Raji (cell line): ENCODE measurements around the gene NIPAL3.

Source experiments
- POLR2A ChIP-seq: IDR thresholded peaks from 2 replicates; pipeline ENCODE4 v1.6.1; 2011; ENCODE audit warnings: low read depth, low read length, control low read depth; ENCODE audit not compliant: insufficient read depth

NIPAL3 gene

DNA sequence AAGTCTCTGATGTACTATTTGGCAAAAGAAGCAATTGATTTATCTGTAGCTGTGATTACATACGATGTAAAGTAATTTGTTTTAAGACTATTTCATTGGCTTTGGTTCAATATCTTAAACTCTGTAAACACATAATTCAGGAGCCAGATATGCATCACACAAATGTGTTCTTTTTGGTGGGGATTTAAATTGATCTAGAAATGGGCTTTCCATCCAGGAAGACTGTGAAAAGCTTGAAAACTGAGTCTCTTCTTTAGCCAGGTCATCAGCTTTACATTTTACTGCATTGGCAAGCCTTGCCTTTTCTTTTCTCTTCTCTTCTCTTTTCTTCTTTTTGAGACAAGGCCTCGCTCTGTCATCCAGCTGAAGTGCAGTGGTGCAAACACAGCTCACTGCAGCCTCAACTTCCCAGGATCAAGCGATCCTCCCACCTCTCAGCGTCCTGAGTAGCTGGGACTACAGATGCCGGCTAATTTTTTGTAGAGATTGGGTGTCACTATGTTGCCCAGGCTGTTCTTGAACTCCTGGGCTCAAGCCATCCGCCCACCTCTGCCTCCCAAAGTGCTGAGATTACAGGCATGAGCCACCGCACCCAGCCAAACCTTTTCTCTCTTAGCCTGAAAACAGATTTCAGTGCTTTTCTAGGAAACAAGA lies 88.4 kb downstream of the NIPAL3 start:
- no peak for TF ChIP-seq POLR2A

DNA sequence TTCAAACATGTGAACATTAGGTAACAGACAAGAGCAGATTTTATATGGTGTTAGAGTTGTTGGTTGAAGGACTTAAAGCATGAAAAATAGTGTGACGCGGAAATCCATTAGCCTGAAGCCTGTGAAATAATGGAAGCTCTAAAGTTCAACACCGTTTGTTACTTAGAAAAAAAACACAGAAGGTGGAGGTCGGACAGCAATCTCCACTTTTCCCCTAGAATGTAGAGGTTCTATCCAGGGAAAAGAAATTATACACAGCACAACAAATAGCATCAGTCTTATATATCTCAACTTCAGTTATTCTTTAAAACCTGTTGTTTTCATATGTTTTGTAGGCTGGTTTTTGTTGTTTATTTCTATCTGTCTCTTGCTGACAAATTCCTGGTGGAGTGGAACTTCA lies 89.0 kb downstream of the NIPAL3 start:
- no peak for TF ChIP-seq POLR2A

DNA sequence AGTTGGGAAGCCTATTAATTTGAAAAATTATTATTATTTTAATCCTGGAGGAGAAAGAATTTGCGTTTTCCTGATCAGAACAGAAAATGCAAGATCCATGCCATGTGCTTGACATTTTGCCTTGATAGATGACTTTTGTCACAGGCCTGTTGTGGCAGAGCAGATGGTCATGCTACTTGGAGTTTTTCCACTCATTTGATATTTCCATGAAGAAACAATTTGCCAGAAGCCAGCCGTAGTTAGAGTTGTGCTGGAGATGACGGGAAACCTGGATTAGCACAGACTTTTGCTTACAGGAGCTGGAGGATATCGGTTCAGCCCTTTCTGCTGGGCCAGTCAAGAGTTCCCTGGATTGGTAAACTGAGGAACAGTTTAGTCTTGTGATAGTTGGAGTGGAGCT lies 90.2 kb downstream of the NIPAL3 start:
- TF ChIP-seq POLR2A, result no peak

DNA sequence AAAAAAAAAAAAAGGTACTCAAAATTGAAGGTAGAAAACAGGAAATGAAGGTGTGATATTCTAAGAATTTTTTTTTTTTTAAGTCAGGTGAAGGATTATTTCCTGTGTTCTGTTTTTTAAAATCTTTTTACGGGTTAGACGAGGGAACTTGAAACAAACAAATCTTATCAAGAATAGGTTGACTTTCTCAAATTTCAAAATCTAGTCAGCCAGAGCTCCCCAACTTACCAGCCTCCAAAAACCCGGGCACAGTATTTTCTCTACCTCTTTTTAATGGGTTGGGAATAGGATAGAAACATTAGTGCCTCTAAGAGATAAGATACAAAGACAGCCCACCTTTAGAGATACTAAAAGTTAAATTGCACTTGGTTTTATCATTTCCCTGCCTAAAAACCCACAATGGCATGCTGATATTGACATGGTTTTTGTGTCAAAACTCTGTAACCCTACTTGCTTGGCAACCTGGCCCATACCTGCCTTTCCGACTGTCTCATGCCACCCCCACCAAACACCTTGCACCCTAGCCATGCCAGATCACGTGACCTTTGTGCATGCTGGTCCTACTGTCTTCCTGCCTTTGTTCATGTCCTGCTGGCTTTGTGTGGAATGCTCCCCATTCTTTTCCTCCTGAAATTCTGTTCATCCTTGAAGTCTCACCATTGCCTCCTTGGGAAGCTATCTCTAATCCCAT lies 91.2 kb downstream of the NIPAL3 start:
- TF ChIP-seq POLR2A, result no peak

DNA sequence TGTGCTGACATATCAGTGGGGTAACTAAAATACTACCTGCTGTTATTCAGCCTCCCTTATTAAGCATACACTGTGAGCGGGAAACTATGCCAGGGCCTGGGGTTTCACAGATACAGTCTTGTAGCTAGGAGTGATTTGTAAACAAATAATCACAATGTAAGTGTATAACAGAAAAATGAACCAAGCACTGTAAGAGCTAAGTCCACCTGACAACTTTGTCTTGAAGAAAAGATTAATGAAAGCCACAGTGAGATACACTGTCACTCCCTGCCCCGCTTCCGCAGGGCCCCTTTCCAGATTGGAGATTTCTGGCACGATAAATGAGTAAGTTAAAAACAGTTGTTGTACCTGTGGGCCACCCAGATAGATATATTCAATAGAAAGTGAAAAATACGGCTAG lies 91.8 kb downstream of the NIPAL3 start:
- TF ChIP-seq POLR2A, result no peak

DNA sequence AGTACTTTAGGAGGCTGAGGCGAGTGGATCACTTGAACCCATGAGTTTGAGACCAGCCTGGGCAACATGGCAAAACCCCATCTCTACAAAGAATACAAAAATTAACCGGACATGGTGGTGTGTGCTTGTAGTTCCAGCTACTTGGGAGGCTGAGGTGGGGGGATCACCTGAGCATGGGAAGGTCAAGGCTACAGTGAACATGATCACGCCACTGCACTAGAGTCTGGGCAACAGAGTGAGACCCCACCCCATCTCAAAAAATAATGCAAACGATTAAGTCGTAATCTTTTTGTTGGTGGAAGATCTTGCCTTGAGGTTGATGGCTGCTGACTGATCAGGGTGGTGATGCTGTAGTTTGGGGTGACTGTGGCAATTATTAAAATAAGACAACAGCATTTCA lies 93.3 kb downstream of the NIPAL3 start:
- TF ChIP-seq POLR2A, result no peak

DNA sequence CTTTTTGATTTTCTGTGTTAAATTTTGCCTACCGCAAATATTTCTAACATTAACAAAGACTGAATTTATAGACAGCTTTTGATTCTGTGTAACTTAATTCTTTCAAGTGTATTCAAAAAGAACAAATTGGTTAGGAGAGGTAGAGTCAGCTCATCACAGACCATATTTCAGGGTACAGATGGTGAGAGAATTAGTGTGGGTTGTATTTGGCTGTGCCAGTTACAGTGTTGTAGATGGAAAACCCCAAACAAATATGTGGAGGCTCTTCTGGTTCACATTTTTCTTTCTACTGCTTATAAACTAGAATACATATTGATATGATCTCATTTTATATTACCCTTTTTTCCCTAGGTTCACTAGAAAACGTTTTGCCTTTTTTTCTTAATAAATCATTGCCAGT lies 98.1 kb downstream of the NIPAL3 start:
- no peak for TF ChIP-seq POLR2A

DNA sequence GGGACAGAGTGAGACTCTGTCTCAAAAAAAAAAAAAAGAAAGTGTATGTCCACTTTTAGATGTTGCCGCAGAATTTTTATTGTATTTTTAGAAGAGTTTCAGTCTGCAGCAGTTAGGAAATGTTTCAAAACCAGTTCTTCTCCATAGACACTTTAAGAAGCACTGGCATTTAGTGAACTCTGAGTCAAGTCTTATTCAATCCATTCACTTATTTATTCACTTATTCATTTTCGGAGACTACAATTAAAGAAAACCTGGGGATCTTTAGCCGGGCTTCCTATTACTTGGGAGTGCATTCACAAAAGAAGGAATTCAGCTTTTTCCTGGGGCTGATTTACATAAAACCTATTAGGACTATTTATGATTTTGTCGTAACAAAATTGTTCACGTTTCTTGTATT lies 99.3 kb downstream of the NIPAL3 start:
- no peak for TF ChIP-seq POLR2A

DNA sequence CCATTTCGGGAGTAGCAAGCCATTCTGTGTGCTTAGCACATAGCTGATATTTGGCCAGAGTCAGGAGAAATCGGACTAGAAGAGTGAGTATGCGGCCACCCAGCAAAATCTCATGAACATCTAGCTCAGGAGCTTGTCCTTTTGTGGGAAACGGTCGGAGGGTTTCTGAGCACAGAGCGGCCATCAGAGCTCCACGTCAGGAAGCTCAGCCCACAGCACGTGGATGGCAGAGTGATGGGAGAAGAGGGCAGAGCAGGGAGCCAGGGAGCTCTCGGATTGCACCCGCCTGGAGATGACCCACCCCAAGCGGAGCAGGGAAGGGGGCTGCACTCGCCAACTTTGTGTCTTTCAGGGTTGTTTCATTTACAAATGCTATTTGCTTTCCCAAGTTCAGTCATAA lies 100.9 kb downstream of the NIPAL3 start:
- no peak for TF ChIP-seq POLR2A

DNA sequence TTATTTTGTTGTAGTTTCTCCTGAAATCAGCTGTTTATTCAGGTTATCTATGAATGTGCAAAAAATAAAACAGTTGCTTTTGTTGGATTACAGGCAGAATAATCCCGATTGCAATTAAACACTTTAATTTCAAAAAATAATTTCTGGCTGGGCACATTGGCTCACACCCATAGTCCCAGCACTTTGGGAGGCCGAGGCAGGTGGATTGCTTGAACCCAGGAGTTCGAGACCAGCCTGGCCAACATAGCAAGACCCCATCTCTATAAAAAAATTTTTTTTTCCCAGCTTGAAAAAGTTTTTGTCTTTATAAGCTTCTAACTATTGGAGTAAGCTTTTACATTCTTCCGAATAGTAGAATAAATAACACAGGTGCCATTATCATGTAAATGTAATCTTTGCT lies 102.3 kb downstream of the NIPAL3 start:
- no peak for TF ChIP-seq POLR2A
